GM18907 (cell line): Measurements from ENCODE around the gene LTN1.

Experiments used
- ATAC-seq: cut with Tn5 transposase; IDR thresholded peaks from one replicate; pipeline ENCODE4 v1.9.1; 2021; ENCODE audit warnings: mild to moderate bottlenecking, moderate library complexity; ENCODE audit not compliant: unreplicated experiment

The LTN1 gene

DNA sequence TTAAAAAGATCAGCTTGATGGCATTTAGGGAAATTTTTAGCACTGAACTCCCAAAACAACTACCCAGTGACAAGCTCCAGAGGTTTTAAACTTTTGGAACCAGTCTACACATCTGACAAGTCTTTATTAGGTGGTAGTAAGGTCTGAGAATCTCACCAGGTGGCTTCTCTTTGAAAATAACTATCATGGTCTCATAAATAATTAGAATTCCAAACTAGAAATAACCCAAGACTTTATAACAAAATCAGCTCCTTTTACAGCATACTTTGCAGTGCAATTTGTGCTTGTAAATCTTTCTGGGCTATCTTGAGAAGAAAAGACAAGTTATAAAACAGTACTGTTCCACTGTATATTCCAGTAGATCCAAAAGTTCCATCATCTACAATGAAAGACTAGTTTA, 108.7 kb downstream of the LTN1 start:
- no peak for ATAC-seq

DNA sequence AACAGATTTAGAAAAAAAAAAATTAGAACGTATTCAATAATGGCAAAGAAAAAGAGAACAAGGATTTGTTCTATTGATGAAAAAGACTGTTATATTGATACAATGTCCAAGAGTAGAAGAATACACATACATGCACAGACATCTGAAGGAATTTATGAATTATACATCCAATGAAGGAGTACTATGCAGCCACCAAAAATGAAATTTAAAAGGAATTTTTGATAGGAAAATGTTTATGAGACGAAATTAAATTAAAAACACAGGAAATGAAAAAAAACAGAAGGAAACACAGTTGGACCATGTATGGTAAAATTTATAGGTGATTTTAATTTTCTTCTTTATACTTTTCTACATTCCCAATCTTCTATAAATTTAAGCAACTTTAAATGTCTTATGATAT, 110.3 kb downstream of the LTN1 start:
- no peak for ATAC-seq
